Measurements from ENCODE around the gene MESP1.

The MESP1 gene

GRCh38 chr15:89758283-89758682 lies 7.2 kb upstream of the MESP1 start:
- DNase-seq (ENCODE audit: low read depth in 2 of 2): no peak

- no peak for DNase-seq (ENCODE audit: low read depth in 2 of 2)
Observed at GRCh38 chr15:89756897-89757296, 5.8 kb upstream of the MESP1 start.

GRCh38 chr15:89755701-89756100 lies 4.7 kb upstream of the MESP1 start:
- DNase-seq (ENCODE audit: low read depth in 2 of 2): no peak

GRCh38 chr15:89754361-89755154 lies 3.5 kb upstream of the MESP1 start:
- DNase-seq (ENCODE audit: low read depth in 2 of 2): no peak

GRCh38 chr15:89753855-89754254 lies 2.8 kb upstream of the MESP1 start:
- no peak for DNase-seq (ENCODE audit: low read depth in 2 of 2)

GRCh38 chr15:89751748-89752147 lies 699 bp upstream of the MESP1 start:
- DNase-seq (ENCODE audit: low read depth in 2 of 2): no peak

- DNase-seq (ENCODE audit: low read depth in 2 of 2): no peak
Observed at GRCh38 chr15:89749951-89750559, 994 bp downstream of the MESP1 start.

- DNase-seq (ENCODE audit: low read depth in 2 of 2): no peak
Observed at GRCh38 chr15:89749526-89749925, 1.5 kb downstream of the MESP1 start.

- DNase-seq (ENCODE audit: low read depth in 2 of 2): no peak
Observed at GRCh38 chr15:89749054-89749453, 2.0 kb downstream of the MESP1 start.

GRCh38 chr15:89747708-89748682 lies 3.1 kb downstream of the MESP1 start:
- no peak for DNase-seq (ENCODE audit: low read depth in 2 of 2)

GRCh38 chr15:89746386-89746780 lies 4.7 kb downstream of the MESP1 start:
- DNase-seq (ENCODE audit: low read depth in 2 of 2): no peak

- DNase-seq (ENCODE audit: low read depth in 2 of 2): no peak
Observed at GRCh38 chr15:89745768-89746167, 5.3 kb downstream of the MESP1 start.

- no peak for DNase-seq (ENCODE audit: low read depth in 2 of 2)
Observed at GRCh38 chr15:89745131-89745530, 5.9 kb downstream of the MESP1 start.

- DNase-seq (ENCODE audit: low read depth in 2 of 2): no peak
Observed at GRCh38 chr15:89743594-89743993, 7.5 kb downstream of the MESP1 start.

GRCh38 chr15:89743011-89743410 lies 8.0 kb downstream of the MESP1 start:
- no peak for DNase-seq (ENCODE audit: low read depth in 2 of 2)

GRCh38 chr15:89740137-89740536 lies 10.9 kb downstream of the MESP1 start:
- peak in 1 of 2 donors; percentile 19 for DNase-seq (ENCODE audit: low read depth in 2 of 2)

GRCh38 chr15:89735773-89736172 lies 15.3 kb downstream of the MESP1 start:
- DNase-seq (ENCODE audit: low read depth in 2 of 2): no peak

- DNase-seq (ENCODE audit: low read depth in 2 of 2): no peak
Observed at GRCh38 chr15:89732451-89733172, 18.4 kb downstream of the MESP1 start.

GRCh38 chr15:89731275-89731674 lies 19.8 kb downstream of the MESP1 start:
- DNase-seq (ENCODE audit: low read depth in 2 of 2): no peak

- no peak for DNase-seq (ENCODE audit: low read depth in 2 of 2)
Observed at GRCh38 chr15:89728254-89728653, 22.8 kb downstream of the MESP1 start.

- no peak for DNase-seq (ENCODE audit: low read depth in 2 of 2)
Observed at GRCh38 chr15:89725064-89725463, 26.0 kb downstream of the MESP1 start.

- no peak for DNase-seq (ENCODE audit: low read depth in 2 of 2)
Observed at GRCh38 chr15:89724621-89725020, 26.4 kb downstream of the MESP1 start.
